GM12878 (cell line): ENCODE measurements around the gene CDKL4. TPM values are rescaled to one million over a fixed set of nuclear protein-coding genes. Genes with fewer than 3 reads are reported as not detected.

ENCODE experiments used
- BCL11A ChIP-seq: IDR thresholded peaks from 2 replicates; pipeline ENCODE4 v1.6.1; 2011; ENCODE audit warnings: low read depth, low read length
- CTCF ChIP-seq, 3 experiments: IDR thresholded peaks in 2 of 3; conservative IDR thresholded peaks in 1 of 3; 2 replicates each; pipeline ENCODE4 v1.5.1; 2011; ENCODE audit warnings: low read depth in 3 of 3, low read length in 3 of 3, mild to moderate bottlenecking in 3 of 3, control low read depth in 2 of 3, moderate library complexity in 2 of 3, inconsistent platforms in 1 of 3, mixed read lengths in 1 of 3; ENCODE audit not compliant: control insufficient read depth in 2 of 3, insufficient read depth in 1 of 3; ENCODE audit errors: extremely low read depth in 1 of 3
- IKZF2 ChIP-seq, 2 experiments: fragments of 450-650 bp; IDR thresholded peaks; 2 replicates each; pipeline ENCODE4 v1.6.1; 2017; ENCODE audit warnings: mild to moderate bottlenecking in 2 of 2, moderate library complexity in 2 of 2
- NKRF ChIP-seq: fragments of 450-650 bp; conservative IDR thresholded peaks from 2 replicates; pipeline ENCODE4 v1.6.1; 2017; ENCODE audit warnings: mild to moderate bottlenecking, moderate library complexity
- NR2C1 ChIP-seq: fragments of 450-650 bp; IDR thresholded peaks from 2 replicates; pipeline ENCODE4 v1.6.1; 2017; ENCODE audit warnings: antibody characterized with exemption, mild to moderate bottlenecking, moderate library complexity
- PAX8 ChIP-seq: fragments of 450-650 bp; IDR thresholded peaks from 2 replicates; pipeline ENCODE4 v1.6.1; 2017; ENCODE audit warnings: mild to moderate bottlenecking, moderate library complexity
- PML ChIP-seq: IDR thresholded peaks from 2 replicates; pipeline ENCODE4 v1.6.1; 2012; ENCODE audit warnings: low read length, inconsistent platforms
- RAD21 ChIP-seq: IDR thresholded peaks from 2 replicates; pipeline ENCODE4 v1.6.1; 2011; ENCODE audit warnings: mild to moderate bottlenecking, low read depth, low read length, moderate library complexity; ENCODE audit not compliant: insufficient read depth
- RAD51 ChIP-seq: fragments of 450-650 bp; IDR thresholded peaks from 2 replicates; pipeline ENCODE4 v1.6.1; 2016; ENCODE audit warnings: moderate library complexity, mild to moderate bottlenecking, inconsistent platforms
- SMC3 ChIP-seq: IDR thresholded peaks from 2 replicates; pipeline ENCODE4 v1.6.1; 2011; ENCODE audit warnings: low read length, improper control_type of control experiment, borderline replicate concordance
- SPI1 ChIP-seq: IDR thresholded peaks from 2 replicates; pipeline ENCODE4 v1.6.1; 2011; ENCODE audit warnings: low read depth, mild to moderate bottlenecking, low read length, moderate library complexity, borderline replicate concordance; ENCODE audit not compliant: insufficient read depth
- YY1 ChIP-seq: IDR thresholded peaks from 2 replicates; pipeline ENCODE4 v1.6.1; 2011; ENCODE audit warnings: low read depth, mild to moderate bottlenecking, low read length
- ZNF207 ChIP-seq: fragments of 450-650 bp; IDR thresholded peaks from 2 replicates; pipeline ENCODE4 v1.6.1; 2014; ENCODE audit warnings: antibody characterized with exemption, mild to moderate bottlenecking, borderline replicate concordance
- polyA plus RNA-seq, 11 experiments: library from polyadenylated mRNA; depleted of rRNA in 4 of 11; unstranded in 6 of 11; stranded (reverse) in 5 of 11; fragments of >200 nt; fragmentation: Nextera tagmentation in 4 of 11; fragmentation: Illumina TruSeq in 1 of 11; extraction: Ambion mirVana in 4 of 11; extraction: Trizol in 1 of 11; gene quantifications; 1 replicate in 1 of 11; 2 replicates in 10 of 11; pipeline versions ENCODE4 v1.2.1 to v1.2.3, GENCODE V29; 2011 to 2016; ENCODE audit warnings: inconsistent platforms in 2 of 11, missing spikeins in 2 of 11, low read depth in 1 of 11
- total RNA-seq, 4 experiments: library from RNA; depleted of rRNA in 3 of 4; stranded (reverse); fragments of >200 nt in 3 of 4; fragmentation: Illumina TruSeq in 1 of 4; extraction: Trizol in 1 of 4; gene quantifications; 2 replicates each; pipeline versions ENCODE4 v1.2.1 to v1.2.3, GENCODE V29; 2013 to 2021
- TF ChIP-seq, protein P1 (sequence below): fragments of 450-650 bp; IDR thresholded peaks from 2 replicates; pipeline ENCODE4 v1.6.1; 2016; ENCODE audit warnings: mild to moderate bottlenecking, moderate library complexity, borderline replicate concordance
- TF ChIP-seq, protein P2 (sequence below): fragments of 450-650 bp; IDR thresholded peaks from 2 replicates; pipeline ENCODE4 v1.6.1; 2017; ENCODE audit warnings: mild to moderate bottlenecking

The CDKL4 gene
- total and polyA plus RNA-seq, 10 of the 15 experiments (the other 5 are each of a cell fraction or from before 2014, with no cell fraction given) = not detected

DNA sequence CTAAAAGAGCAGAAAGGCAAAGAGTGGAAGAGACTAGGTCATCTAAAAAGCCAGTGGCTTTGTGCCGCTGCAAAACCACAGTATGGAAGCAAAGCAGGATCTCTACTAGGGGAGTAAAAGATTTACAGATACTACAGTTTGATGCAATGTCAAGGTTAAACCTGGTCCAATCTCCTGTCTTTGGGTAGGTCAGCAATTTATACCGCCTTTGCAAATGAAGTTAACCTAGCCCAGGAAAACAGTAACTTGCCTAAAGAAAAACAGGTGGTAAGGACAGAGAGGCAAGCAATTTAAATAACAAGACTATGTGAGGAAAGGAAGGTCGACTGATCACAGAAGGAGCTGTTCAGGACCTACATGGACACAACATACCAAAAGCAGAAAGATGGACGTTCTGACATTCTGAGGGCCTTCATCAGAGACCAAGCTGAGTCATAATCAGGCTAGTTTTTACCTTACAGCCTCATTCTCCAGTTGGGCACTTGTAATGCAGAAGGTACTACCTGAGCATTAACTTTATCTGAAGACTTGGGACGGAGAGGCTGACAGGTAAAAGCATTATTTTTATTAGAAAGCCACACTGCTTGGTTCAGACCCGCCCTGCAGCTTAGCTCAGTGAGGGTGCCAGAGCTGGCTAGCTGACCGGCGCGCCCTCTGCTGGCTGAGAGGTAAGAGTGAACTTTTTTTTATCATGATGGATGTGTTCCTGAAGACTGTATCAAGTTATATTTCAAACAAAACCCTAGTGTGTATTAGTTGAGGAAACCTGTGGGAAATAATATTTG lies 15.9 kb downstream of the CDKL4 start (continued):
- TF ChIP-seq CTCF (IDR thresholded peaks at IDR 0.05 in 2 of 3, conservative IDR thresholded peaks at IDR 0.05 in 1 of 3; ENCODE audit: control insufficient read depth in 2 of 3, extremely low read depth in 1 of 3, insufficient read depth in 1 of 3, low read depth in 3 of 3, low read length in 3 of 3) (peak; percentile 78 to 89 (median 79); a peak in 5 of 6 replicates), SPI1 (no peak), YY1 (peak; percentile 75; the same call in 1 of the 2 replicates), BCL11A (no peak), RAD51 (no peak), IKZF2 (IDR thresholded peaks at IDR 0.05) (no peak), RAD21 (peak; percentile 90), NKRF (no peak), NR2C1 (no peak), PML (no peak), PAX8 (no peak), ZNF207 (no peak), SMC3 (peak; percentile 97)
- TF ChIP-seq, protein P1, sequence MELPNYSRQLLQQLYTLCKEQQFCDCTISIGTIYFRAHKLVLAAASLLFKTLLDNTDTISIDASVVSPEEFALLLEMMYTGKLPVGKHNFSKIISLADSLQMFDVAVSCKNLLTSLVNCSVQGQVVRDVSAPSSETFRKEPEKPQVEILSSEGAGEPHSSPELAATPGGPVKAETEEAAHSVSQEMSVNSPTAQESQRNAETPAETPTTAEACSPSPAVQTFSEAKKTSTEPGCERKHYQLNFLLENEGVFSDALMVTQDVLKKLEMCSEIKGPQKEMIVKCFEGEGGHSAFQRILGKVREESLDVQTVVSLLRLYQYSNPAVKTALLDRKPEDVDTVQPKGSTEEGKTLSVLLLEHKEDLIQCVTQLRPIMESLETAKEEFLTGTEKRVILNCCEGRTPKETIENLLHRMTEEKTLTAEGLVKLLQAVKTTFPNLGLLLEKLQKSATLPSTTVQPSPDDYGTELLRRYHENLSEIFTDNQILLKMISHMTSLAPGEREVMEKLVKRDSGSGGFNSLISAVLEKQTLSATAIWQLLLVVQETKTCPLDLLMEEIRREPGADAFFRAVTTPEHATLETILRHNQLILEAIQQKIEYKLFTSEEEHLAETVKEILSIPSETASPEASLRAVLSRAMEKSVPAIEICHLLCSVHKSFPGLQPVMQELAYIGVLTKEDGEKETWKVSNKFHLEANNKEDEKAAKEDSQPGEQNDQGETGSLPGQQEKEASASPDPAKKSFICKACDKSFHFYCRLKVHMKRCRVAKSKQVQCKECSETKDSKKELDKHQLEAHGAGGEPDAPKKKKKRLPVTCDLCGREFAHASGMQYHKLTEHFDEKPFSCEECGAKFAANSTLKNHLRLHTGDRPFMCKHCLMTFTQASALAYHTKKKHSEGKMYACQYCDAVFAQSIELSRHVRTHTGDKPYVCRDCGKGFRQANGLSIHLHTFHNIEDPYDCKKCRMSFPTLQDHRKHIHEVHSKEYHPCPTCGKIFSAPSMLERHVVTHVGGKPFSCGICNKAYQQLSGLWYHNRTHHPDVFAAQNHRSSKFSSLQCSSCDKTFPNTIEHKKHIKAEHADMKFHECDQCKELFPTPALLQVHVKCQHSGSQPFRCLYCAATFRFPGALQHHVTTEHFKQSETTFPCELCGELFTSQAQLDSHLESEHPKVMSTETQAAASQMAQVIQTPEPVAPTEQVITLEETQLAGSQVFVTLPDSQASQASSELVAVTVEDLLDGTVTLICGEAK = no peak
- TF ChIP-seq, protein P2, sequence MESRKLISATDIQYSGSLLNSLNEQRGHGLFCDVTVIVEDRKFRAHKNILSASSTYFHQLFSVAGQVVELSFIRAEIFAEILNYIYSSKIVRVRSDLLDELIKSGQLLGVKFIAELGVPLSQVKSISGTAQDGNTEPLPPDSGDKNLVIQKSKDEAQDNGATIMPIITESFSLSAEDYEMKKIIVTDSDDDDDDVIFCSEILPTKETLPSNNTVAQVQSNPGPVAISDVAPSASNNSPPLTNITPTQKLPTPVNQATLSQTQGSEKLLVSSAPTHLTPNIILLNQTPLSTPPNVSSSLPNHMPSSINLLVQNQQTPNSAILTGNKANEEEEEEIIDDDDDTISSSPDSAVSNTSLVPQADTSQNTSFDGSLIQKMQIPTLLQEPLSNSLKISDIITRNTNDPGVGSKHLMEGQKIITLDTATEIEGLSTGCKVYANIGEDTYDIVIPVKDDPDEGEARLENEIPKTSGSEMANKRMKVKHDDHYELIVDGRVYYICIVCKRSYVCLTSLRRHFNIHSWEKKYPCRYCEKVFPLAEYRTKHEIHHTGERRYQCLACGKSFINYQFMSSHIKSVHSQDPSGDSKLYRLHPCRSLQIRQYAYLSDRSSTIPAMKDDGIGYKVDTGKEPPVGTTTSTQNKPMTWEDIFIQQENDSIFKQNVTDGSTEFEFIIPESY = no peak
